Neural progenitor cell (in vitro differentiated cells): Measurements from ENCODE around the gene VWC2L.

Experiments used
- EZH2 ChIP-seq: fragments of 200-600 bp; sonication (generic); IDR thresholded peaks from 2 replicates; pipeline ENCODE4 v1.6.1; 2017; ENCODE audit warnings: antibody characterized with exemption, mild to moderate bottlenecking, moderate library complexity
- TF ChIP-seq, protein P1 (sequence below): fragments of 200-600 bp; sonication (generic); IDR thresholded peaks from 2 replicates; pipeline ENCODE4 v1.5.1; 2017; ENCODE audit warnings: antibody characterized with exemption, mild to moderate bottlenecking

DNA sequence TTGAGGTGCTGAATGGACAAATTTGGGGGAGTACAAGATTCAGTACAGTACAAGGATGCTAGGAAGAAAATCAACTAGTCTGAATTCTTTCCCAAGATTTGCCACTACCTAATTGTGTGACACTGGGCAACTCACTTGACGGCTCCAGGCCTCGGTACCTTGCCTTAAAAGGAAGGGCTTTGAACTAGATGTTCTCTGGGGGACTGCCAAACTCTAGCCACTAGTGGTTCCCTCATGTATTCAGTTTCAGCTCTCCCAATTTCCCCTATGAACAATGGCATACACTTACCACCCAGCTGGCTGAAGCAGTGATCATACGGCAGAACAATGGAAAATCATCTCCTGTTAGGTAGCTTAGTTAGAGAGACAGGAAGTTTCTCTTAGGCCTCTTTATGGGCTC, 73.4 kb downstream of the VWC2L start:
- TF ChIP-seq, protein P1, sequence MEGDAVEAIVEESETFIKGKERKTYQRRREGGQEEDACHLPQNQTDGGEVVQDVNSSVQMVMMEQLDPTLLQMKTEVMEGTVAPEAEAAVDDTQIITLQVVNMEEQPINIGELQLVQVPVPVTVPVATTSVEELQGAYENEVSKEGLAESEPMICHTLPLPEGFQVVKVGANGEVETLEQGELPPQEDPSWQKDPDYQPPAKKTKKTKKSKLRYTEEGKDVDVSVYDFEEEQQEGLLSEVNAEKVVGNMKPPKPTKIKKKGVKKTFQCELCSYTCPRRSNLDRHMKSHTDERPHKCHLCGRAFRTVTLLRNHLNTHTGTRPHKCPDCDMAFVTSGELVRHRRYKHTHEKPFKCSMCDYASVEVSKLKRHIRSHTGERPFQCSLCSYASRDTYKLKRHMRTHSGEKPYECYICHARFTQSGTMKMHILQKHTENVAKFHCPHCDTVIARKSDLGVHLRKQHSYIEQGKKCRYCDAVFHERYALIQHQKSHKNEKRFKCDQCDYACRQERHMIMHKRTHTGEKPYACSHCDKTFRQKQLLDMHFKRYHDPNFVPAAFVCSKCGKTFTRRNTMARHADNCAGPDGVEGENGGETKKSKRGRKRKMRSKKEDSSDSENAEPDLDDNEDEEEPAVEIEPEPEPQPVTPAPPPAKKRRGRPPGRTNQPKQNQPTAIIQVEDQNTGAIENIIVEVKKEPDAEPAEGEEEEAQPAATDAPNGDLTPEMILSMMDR, result no peak
- TF ChIP-seq EZH2, result no peak
